SJCRH30 (cell line): ENCODE measurements around the gene GABARAPL1. TPM values are rescaled to one million over a fixed set of nuclear protein-coding genes. Genes with fewer than 3 reads are reported as not detected.

ENCODE experiments used
- DNase-seq, 2 experiments: peaks; one replicate each; pipeline ENCODE4 v3.0.0-alpha.2; 2015 to 2020
- H3K27ac ChIP-seq: fragments of 250-450 bp; sonication (Bioruptor Pico); 2 replicates; pipeline ENCODE4 v1.5.1; 2020; ENCODE audit warnings: mild to moderate bottlenecking, moderate library complexity
- H3K27me3 ChIP-seq: fragments of 250-450 bp; sonication (Bioruptor Pico); 2 replicates; pipeline ENCODE4 v1.5.1; 2020; ENCODE audit warnings: mild to moderate bottlenecking, moderate library complexity
- H3K36me3 ChIP-seq: fragments of 250-450 bp; sonication (Bioruptor Pico); 2 replicates; pipeline ENCODE4 v1.5.1; 2020; ENCODE audit warnings: mild to moderate bottlenecking, moderate library complexity
- H3K4me1 ChIP-seq: fragments of 250-450 bp; sonication (Bioruptor Pico); 2 replicates; pipeline ENCODE4 v1.5.1; 2020; ENCODE audit warnings: mild to moderate bottlenecking, moderate library complexity
- H3K4me3 ChIP-seq: fragments of 250-450 bp; sonication (Bioruptor Pico); 2 replicates; pipeline ENCODE4 v1.5.1; 2020; ENCODE audit warnings: mild to moderate bottlenecking, moderate library complexity
- H3K9me3 ChIP-seq: fragments of 250-450 bp; sonication (Bioruptor Pico); replicated peaks from 2 replicates; pipeline ENCODE4 v1.5.1; 2020; ENCODE audit warnings: mild to moderate bottlenecking, moderate library complexity
- total RNA-seq: library from RNA; depleted of rRNA; stranded (reverse); fragments of >200 nt; shearing (Covaris generic); gene quantifications from 2 replicates; pipeline ENCODE4 v1.2.3, GENCODE V29; 2014; rRNA removed

The GABARAPL1 gene
- total RNA-seq, 1 experiment from 2014 or later: 35.0 TPM

DNA sequence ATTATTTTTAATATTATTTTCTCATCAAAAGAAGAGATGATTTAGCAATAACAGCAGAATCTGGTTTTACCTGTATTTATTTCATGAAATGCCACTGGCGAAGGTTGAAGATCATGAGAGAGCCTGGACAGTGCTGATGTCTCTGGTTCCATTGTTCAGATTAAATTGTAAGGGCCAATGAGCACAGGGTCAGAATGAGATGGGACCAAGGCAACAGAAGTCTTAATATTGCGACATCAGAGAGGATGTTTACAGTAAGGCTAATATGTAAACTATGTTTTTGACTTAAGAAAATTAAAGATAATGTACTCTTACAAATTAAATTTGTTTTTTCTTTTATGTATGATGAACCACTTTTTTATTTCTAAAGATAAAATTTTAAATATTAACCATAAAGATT lies 59.8 kb downstream of the GABARAPL1 start:
- Histone ChIP-seq H3K27ac (no peak overlapping the region), H3K27me3 (no peaks in the 10 kb centered on the region), H3K9me3 (no peaks in the 10 kb centered on the region), H3K36me3 (no peaks in the 10 kb centered on the region), H3K4me3 (no peak overlapping the region), H3K4me1 (no peaks in the 10 kb centered on the region)
- no peak for DNase-seq

Other genes starting within 250 kb of the GABARAPL1 start
- not detected in 2 replicates for gene CLEC12A, start 241.5 kb upstream of the GABARAPL1 start, total RNA-seq
- not detected in 2 replicates for gene CLEC1B, start 213.8 kb upstream of the GABARAPL1 start, total RNA-seq
- not detected in 2 replicates for gene CLEC12B, start 202.2 kb upstream of the GABARAPL1 start, total RNA-seq
- gene CLEC9A, start 182.2 kb upstream of the GABARAPL1 start, total RNA-seq: not detected in 2 replicates
- not detected in 2 replicates for gene CLEC1A, start 113.9 kb upstream of the GABARAPL1 start, total RNA-seq
- gene CLEC7A, start 82.7 kb upstream of the GABARAPL1 start, total RNA-seq: not detected in 2 replicates
- not detected in 2 replicates for gene OLR1, start 40.7 kb upstream of the GABARAPL1 start, total RNA-seq
- not detected in 2 replicates for gene TMEM52B, start 33.8 kb upstream of the GABARAPL1 start, total RNA-seq
- gene KLRD1, start 95.0 kb downstream of the GABARAPL1 start, total RNA-seq: 0.08 and 0.32 TPM in 2 replicates
- gene KLRK1, start 177.2 kb downstream of the GABARAPL1 start, total RNA-seq: not detected in 2 replicates
- gene KLRC4, start 196.9 kb downstream of the GABARAPL1 start, total RNA-seq: not detected in 2 replicates
- gene KLRC3, start 207.7 kb downstream of the GABARAPL1 start, total RNA-seq: not detected in 2 replicates
- gene KLRC2, start 223.1 kb downstream of the GABARAPL1 start, total RNA-seq: not detected in 2 replicates
- not detected in 2 replicates for gene KLRC1, start 240.5 kb downstream of the GABARAPL1 start, total RNA-seq